ENCODE data around the gene PER2. TPM values are rescaled to one million over a fixed set of nuclear protein-coding genes. Genes with fewer than 3 reads are reported as not detected.

PER2 gene
- total and polyA plus RNA-seq, 5 experiments from 2014 or later, result 4.0 to 11.1 (median 6.5) TPM

DNA sequence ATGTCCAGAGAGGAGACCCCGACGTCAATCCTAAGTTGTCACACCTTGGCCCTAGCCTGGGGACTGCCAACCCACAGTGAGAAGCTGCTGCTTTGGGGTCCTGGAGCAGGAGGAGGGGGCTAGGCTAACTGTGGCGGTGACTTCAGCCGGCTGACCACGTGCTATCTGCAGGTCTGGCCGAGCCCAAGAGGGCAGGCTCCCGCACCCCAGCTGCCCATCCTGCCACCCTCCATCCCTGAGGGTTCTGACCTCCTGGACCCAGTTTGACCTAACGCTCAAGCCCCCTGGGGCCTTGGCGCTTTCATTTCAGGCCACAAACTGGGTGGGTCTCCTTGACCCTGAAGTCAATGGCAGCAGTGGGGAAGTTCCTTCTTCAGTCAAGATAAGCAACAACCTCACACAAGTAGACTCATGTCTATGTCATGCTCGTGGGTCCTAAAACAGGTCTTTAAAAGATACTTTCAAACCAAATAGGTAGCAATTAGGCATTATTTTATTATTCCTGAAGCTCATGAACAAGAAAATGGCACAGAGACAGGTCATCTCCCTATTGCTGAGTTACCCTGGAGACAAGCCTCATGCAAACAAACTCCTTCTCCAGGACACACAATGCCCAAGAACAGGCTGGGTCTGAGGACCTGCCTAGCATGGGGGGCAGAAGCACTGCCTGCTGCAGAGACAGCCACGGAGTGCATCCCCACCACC lies 50.8 kb downstream of the PER2 start:
- peaks cover 11 to 34% (median 18%) of the 10 kb centered on the region in 5 donors for H3K27me3 Mint-ChIP-seq
- H3K27ac Mint-ChIP-seq, result peak overlapping the region in 1 of 10 donors; percentile 3
- H3K36me3 Mint-ChIP-seq, result no peaks in the 10 kb centered on the region
- peaks cover 12 to 21% (median 18%) of the 10 kb centered on the region in 4 donors for H3K4me1 Mint-ChIP-seq
- ATAC-seq, result no peak
- POLR2A ChIA-PET, result interaction anchor here (2.3 kb wide), 1 partner anchor 35 kb away, joined by 7 read pairs; no protein-coding TSS in a partner anchor
- H3K4me3 Mint-ChIP-seq, result peak overlapping the region in 8 of 10 donors; percentile 28 to 85 (median 54)
- no peaks in the 10 kb centered on the region for H3K9me3 Mint-ChIP-seq
- DNase-seq, result no peak

DNA sequence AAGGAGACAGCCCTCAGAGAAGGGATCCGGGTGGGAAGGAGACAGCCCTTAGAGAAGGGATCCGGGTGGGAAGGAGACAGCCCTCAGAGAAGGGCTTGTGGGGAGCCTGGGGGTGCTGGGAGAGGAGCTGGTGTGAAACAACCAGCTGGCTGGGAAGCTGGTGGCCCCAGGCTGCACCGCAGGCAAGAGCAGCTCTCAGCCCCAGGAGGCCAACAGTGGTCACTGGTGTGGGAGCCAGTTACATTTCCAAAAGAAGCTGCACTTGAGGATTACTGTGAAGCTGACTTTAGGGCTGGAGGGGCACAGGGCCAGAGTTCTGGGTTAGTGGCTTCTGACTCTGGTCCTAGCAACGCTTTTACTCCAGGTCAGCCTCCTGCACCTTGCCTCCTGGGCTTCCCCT lies 51.8 kb downstream of the PER2 start:
- Mint-ChIP-seq H3K36me3 (no peaks in the 10 kb centered on the region), H3K27me3 (peaks cover 11 to 36% (median 18%) of the 10 kb centered on the region in 5 donors), H3K27ac (no peak overlapping the region), H3K9me3 (peaks cover 0 to 2% (median 0%) of the 10 kb centered on the region in 9 donors), H3K4me3 (peak overlapping the region in 1 of 10 donors; percentile 34), H3K4me1 (peaks cover 15 to 28% (median 23%) of the 10 kb centered on the region in 4 donors)
- POLR2A ChIA-PET, result no interaction called here
- no peak for ATAC-seq
- no peak for DNase-seq

GRCh38 chr2:238235856-238236255 lies 52.6 kb downstream of the PER2 start:
- DNase-seq (no peak), ATAC-seq (no peak)
- Mint-ChIP-seq H3K27me3 (peaks cover 11 to 36% (median 18%) of the 10 kb centered on the region in 5 donors), H3K4me1 (peaks cover 18 to 31% (median 29%) of the 10 kb centered on the region in 4 donors), H3K9me3 (peaks cover 0 to 2% (median 0%) of the 10 kb centered on the region in 9 donors), H3K27ac (no peak overlapping the region), H3K4me3 (peak overlapping the region in 7 of 10 donors; percentile 5 to 78 (median 70)), H3K36me3 (no peaks in the 10 kb centered on the region)
- POLR2A ChIA-PET, result no interaction called here

GRCh38 chr2:238235331-238235732 lies 53.1 kb downstream of the PER2 start:
- Mint-ChIP-seq H3K27ac (no peak overlapping the region), H3K4me1 (peaks cover 22 to 36% (median 33%) of the 10 kb centered on the region in 4 donors), H3K9me3 (peaks cover 0 to 2% (median 0%) of the 10 kb centered on the region in 9 donors), H3K27me3 (peaks cover 11 to 36% (median 18%) of the 10 kb centered on the region in 5 donors), H3K4me3 (peak overlapping the region in 9 of 10 donors; percentile 60 to 83 (median 70)), H3K36me3 (no peaks in the 10 kb centered on the region)
- POLR2A ChIA-PET, result no interaction called here
- ATAC-seq, result no peak
- no peak for DNase-seq

DNA sequence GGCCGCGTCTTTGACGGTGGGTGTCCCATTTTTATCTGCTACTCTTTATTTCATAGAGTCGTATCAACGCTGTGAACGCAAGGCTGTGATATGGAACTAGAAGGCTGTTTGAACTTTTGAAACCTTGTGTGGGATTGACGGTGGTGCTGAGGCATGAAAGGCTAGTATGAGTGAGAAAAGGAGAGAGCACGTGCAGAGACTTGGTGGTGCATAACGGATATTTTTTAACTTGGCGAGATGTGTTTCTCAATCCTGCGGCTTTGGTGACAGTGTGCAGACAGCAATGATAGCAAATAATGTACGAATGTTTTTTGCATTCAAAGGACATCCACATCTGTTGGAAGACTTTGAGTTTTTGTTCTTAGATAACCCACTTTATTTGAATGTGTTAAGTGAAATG lies 54.8 kb downstream of the PER2 start:
- DNase-seq (no peak), ATAC-seq (no peak)
- peak overlapping the region in 1 of 10 donors; percentile 22 for H3K27ac Mint-ChIP-seq
- H3K4me1 Mint-ChIP-seq, result peaks cover 25 to 46% (median 41%) of the 10 kb centered on the region in 4 donors
- H3K4me3 Mint-ChIP-seq, result peak overlapping the region in 9 of 10 donors; percentile 46 to 68 (median 61)
- peaks cover 0 to 2% (median 0%) of the 10 kb centered on the region in 9 donors for H3K9me3 Mint-ChIP-seq
- H3K36me3 Mint-ChIP-seq, result no peaks in the 10 kb centered on the region
- peaks cover 11 to 34% (median 16%) of the 10 kb centered on the region in 5 donors for H3K27me3 Mint-ChIP-seq
- POLR2A ChIA-PET, result interaction anchor here (0.5 kb wide), 1 partner anchor 98 kb away, joined by 3 read pairs; no protein-coding TSS in a partner anchor

DNA sequence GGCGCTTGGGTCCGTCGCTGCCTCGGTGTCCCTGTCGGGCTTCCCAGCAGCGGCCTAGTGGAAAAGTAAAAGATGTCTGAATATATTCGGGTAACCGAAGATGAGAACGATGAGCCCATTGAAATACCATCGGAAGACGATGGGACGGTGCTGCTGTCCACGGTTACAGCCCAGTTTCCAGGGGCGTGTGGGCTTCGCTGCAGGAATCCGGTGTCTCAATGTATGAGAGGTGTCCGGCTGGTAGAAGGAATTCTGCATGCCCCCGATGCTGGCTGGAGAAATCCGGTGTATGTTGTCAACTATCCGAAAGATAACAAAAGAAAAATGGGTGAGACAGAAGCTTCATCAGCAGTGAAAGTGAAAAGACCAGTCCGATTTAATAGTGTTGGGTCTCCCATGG lies 56.6 kb downstream of the PER2 start:
- POLR2A ChIA-PET, result interaction anchor here (1.5 kb wide), 1 partner anchor 29 kb away, joined by 17 read pairs; the partner anchor contains the start of gene ILKAP
- Mint-ChIP-seq H3K9me3 (peaks cover 0 to 2% (median 0%) of the 10 kb centered on the region in 9 donors), H3K36me3 (peaks cover 0 to 5% (median 3%) of the 10 kb centered on the region in 3 donors), H3K4me3 (peak overlapping the region; percentile 65 to 93 (median 88)), H3K27me3 (peaks cover 11 to 19% (median 14%) of the 10 kb centered on the region in 5 donors), H3K4me1 (peaks cover 29 to 58% (median 42%) of the 10 kb centered on the region in 4 donors), H3K27ac (peak overlapping the region in 6 of 10 donors; percentile 6 to 91 (median 44))
- ATAC-seq (no peak), DNase-seq (no peak)

DNA sequence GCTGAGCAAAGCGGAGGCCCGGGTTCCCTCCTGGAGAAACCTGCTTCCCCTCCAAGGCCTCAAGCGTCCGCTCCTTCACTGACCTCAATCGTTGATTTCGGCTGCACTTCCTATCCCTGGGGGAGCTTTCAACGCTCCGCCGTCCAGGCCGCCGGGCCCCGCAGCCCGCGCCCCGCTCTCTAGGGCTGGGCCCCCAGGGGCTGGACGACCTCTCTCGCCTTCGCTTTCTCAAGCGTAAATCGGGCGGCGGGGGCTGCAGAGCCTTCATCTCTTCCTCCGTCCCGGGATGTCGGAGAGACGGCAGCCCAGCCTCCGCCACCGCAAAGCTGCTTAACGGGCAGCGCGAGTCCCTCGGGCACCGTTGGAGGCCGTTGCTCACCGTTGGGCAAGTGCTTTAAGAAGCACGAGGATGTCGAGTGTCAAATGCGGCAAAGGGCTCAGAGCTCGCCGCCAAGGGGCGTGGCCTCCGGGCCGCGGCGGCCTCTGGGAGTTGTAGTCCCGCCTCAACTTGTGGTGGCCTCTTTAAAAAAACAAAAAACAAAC lies 57.1 kb downstream of the PER2 start:
- Mint-ChIP-seq H3K9me3 (peaks cover 0 to 2% (median 0%) of the 10 kb centered on the region in 9 donors), H3K4me1 (peaks cover 29 to 58% (median 42%) of the 10 kb centered on the region in 4 donors), H3K4me3 (peak overlapping the region; percentile 68 to 93 (median 90)), H3K36me3 (peaks cover 0 to 6% (median 3%) of the 10 kb centered on the region in 3 donors), H3K27ac (peak overlapping the region in 7 of 10 donors; percentile 6 to 91 (median 65)), H3K27me3 (peaks cover 10 to 17% (median 14%) of the 10 kb centered on the region in 5 donors)
- ATAC-seq, result peak; percentile 91
- peak; percentile 65 to 87 (median 77) for DNase-seq
- POLR2A ChIA-PET, result interaction anchor here (0.5 to 1.5 kb wide), 4 partner anchors 28 to 549 kb away, joined by 3 to 17 read pairs (median 5); partner anchors contain the start of genes ILKAP and SCLY

- Mint-ChIP-seq H3K4me1 (peaks cover 27 to 58% (median 42%) of the 10 kb centered on the region in 4 donors), H3K4me3 (peak overlapping the region; percentile 68 to 93 (median 90)), H3K9me3 (peaks cover 0 to 2% (median 0%) of the 10 kb centered on the region in 9 donors), H3K27ac (peak overlapping the region in 2 of 10 donors; percentile 40 to 52), H3K27me3 (peaks cover 4 to 10% (median 8%) of the 10 kb centered on the region in 5 donors), H3K36me3 (peaks cover 0 to 6% (median 3%) of the 10 kb centered on the region in 3 donors)
- ATAC-seq (no peak), DNase-seq (no peak)
- POLR2A ChIA-PET, result interaction anchor here (0.7 to 1.5 kb wide), 3 partner anchors 28 to 549 kb away, joined by 3 to 17 read pairs (median 7); partner anchors contain the start of gene ILKAP
Measured at GRCh38 chr2:238230699-238231098, 57.7 kb downstream of the PER2 start.

GRCh38 chr2:238228700-238229099 lies 59.7 kb downstream of the PER2 start:
- Mint-ChIP-seq H3K9me3 (peaks cover 0 to 2% (median 0%) of the 10 kb centered on the region in 9 donors), H3K36me3 (peaks cover 0 to 15% (median 3%) of the 10 kb centered on the region in 3 donors), H3K27ac (peak overlapping the region in 1 of 10 donors; percentile 17), H3K4me1 (peaks cover 21 to 56% (median 33%) of the 10 kb centered on the region in 4 donors), H3K27me3 (peaks cover 0 to 2% (median 0%) of the 10 kb centered on the region in 5 donors), H3K4me3 (peak overlapping the region in 1 of 10 donors; percentile 39)
- DNase-seq (no peak), ATAC-seq (no peak)
- POLR2A ChIA-PET, result no interaction called here

GRCh38 chr2:238227587-238228032 lies 60.8 kb downstream of the PER2 start:
- Mint-ChIP-seq H3K27me3 (peaks cover 0 to 2% (median 0%) of the 10 kb centered on the region in 5 donors), H3K4me3 (peak overlapping the region in 1 of 10 donors; percentile 15), H3K9me3 (peaks cover 0 to 2% (median 0%) of the 10 kb centered on the region in 9 donors), H3K36me3 (peaks cover 0 to 15% (median 3%) of the 10 kb centered on the region in 3 donors), H3K4me1 (peaks cover 19 to 50% (median 32%) of the 10 kb centered on the region in 4 donors), H3K27ac (peak overlapping the region in 2 of 10 donors; percentile 53 to 73)
- POLR2A ChIA-PET, result no interaction called here
- ATAC-seq (no peak), DNase-seq (no peak)

DNA sequence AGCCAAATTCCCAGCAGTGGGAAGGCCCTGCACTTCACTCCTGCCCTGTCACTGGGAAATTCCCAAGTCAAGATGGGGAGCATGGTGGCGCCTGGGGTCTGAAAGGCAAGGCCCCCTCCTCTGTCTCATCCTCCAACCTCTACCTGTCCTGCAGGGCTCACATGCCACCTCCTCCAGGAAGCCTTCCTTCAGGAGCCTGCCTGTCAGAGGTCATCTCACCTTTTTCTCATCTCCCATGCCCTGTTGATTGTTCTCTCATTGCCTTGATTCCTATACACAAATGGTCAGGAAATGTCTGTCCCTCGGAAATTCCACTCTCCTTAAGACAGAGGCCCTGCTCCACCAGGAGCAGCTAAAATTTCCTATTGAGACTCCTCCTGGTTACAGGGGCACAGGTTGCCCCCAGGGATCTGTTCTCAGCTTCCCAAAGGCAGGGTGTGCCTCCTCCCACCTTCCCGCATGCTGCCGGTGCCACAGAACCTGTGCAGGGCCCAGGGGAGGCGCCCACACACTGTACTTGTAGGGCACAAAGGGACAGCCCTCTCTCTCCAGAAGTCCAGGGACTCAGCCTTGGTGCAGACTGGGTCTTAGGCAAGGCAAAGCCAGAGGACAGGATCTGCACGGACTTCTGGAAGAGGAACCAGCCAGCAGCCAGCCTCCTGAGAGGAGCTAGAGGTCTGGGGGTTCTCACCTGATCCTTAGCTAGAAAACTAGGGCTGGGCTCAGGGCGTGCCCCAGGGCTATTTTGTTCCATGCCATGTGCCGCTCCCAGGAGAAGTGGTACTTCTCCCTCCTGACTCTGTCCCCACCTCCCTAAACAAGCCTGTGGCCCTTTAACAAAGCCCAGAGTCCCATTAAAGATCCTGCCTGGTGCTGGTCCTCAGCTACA lies 61.5 kb downstream of the PER2 start:
- Mint-ChIP-seq H3K9me3 (peaks cover 0 to under 1% (median 0%) of the 10 kb centered on the region in 9 donors), H3K36me3 (peaks cover 0 to 15% (median 3%) of the 10 kb centered on the region in 3 donors), H3K4me3 (no peak overlapping the region), H3K4me1 (peaks cover 17 to 43% (median 28%) of the 10 kb centered on the region in 4 donors), H3K27me3 (no peaks in the 10 kb centered on the region), H3K27ac (no peak overlapping the region)
- POLR2A ChIA-PET, result no interaction called here
- no peak for ATAC-seq
- DNase-seq, result no peak

Measured in naive thymus-derived CD8-positive, alpha-beta T cell (primary cell).